GM12892 (cell line): Measurements from ENCODE around the gene ARHGEF11.

ENCODE experiments used
- POLR2A ChIP-seq: IDR thresholded peaks from 2 replicates; pipeline ENCODE4 v1.6.1; 2011; ENCODE audit warnings: low read depth, low read length, control low read depth
- POLR2AphosphoS5 ChIP-seq: IDR thresholded peaks from 2 replicates; pipeline ENCODE4 v1.6.1; 2011; ENCODE audit warnings: low read depth, low read length, control low read depth

DNA sequence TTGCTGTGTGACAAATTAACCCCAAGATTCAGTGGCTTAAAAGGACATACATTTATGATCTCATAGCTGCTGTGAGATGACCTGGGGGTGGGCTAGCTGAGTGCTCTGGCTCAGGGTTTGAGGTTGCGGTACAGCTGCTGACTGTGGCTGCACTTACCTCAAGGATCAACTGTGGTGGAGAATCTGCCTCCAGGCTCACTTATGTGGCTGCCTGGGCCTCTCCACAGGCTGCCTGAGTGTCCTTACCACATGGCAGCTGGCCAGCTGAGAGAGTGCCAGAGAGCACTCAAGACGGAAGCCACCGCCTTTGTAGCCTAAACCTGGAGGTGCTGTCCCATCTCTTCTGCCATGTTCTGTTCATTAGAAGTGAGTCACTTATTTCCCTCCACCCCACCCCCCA, 119.4 kb downstream of the ARHGEF11 start:
- no peak for TF ChIP-seq POLR2A
- no peak for TF ChIP-seq POLR2AphosphoS5
